Endothelial cell of umbilical vein (primary cell): ENCODE data around the gene TMEM42. TPM values are rescaled to one million over a fixed set of nuclear protein-coding genes. Genes with fewer than 3 reads are reported as not detected.

Experiments used
- BruUV-seq: library from RNA; stranded (reverse); fragments of 400-500 nt; replicated peaks from 2 replicates; lab custom pipeline; 2021; lab: Mats Ljungman, UMichigan
- CTCF ChIA-PET: fragments of 300-600, 350-600 bp; sonication (Branson Sonifier 250); formaldehyde crosslinking; loops from one replicate; lab custom pipeline; 2021; ENCODE audit warnings: antibody characterized with exemption, inconsistent platforms; lab: Charles Lee
- POLR2A ChIA-PET: fragments of 300-600, 350-600 bp; sonication (Branson Sonifier 250); formaldehyde crosslinking; loops from one replicate; lab custom pipeline; 2021; ENCODE audit warnings: antibody characterized with exemption, inconsistent platforms; lab: Charles Lee
- DNase-seq: peaks from one replicate; pipeline ENCODE4 v3.0.0-alpha.2; 2011; ENCODE audit warnings: low read depth, low spot score
- FAIRE-seq: peaks from 2 replicates; lab custom pipeline; 2011; peaks lifted over from hg19 to GRCh38; lab: Jason Lieb, UNC
- H2AFZ ChIP-seq: 2 replicates; pipeline ENCODE4 v1.6.0; 2012; ENCODE audit warnings: low read depth, low read length, control low read depth, inconsistent platforms
- H3K27ac ChIP-seq: 2 replicates; pipeline ENCODE4 v1.5.1; 2011; ENCODE audit warnings: low read depth, mild to moderate bottlenecking, control low read depth, low read length, moderate library complexity; ENCODE audit not compliant: insufficient read depth
- H3K27me3 ChIP-seq, 2 experiments: 2 replicates each; pipeline versions ENCODE4 v1.6.0 to v1.6.1; 2011; ENCODE audit warnings: low read length in 2 of 2, mixed read lengths in 1 of 2; ENCODE audit not compliant: control insufficient read depth in 2 of 2, insufficient read depth in 2 of 2
- H3K36me3 ChIP-seq, 2 experiments: 2 replicates in 1 of 2; 3 replicates in 1 of 2; pipeline ENCODE4 v1.5.1; 2011; ENCODE audit warnings: low read length in 2 of 2, mild to moderate bottlenecking in 1 of 2, moderate library complexity in 1 of 2; ENCODE audit not compliant: control insufficient read depth in 2 of 2, insufficient read depth in 2 of 2; ENCODE audit errors: extremely low read depth in 1 of 2
- H3K4me1 ChIP-seq: 3 replicates; pipeline ENCODE4 v1.5.1; 2011; ENCODE audit warnings: mild to moderate bottlenecking, low read length; ENCODE audit not compliant: control insufficient read depth, insufficient read depth; ENCODE audit errors: extremely low read depth
- H3K4me2 ChIP-seq: 2 replicates; pipeline ENCODE4 v1.6.1; 2011; ENCODE audit warnings: low read length, control low read depth, mixed read lengths; ENCODE audit not compliant: insufficient read depth
- H3K4me3 ChIP-seq, 3 experiments: fragments of 200-600 bp in 1 of 3; sonication (generic), shearing (Covaris generic) in 1 of 3; replicated peaks in 1 of 3; 2 replicates each; pipeline ENCODE4 v1.5.1; 2011 to 2016; ENCODE audit warnings: control low read depth in 3 of 3, low read length in 3 of 3, mild to moderate bottlenecking in 2 of 3, inconsistent platforms in 1 of 3, low read depth in 1 of 3, moderate library complexity in 1 of 3; ENCODE audit not compliant: insufficient read depth in 1 of 3
- H3K79me2 ChIP-seq: 2 replicates; pipeline ENCODE4 v1.6.0; 2012; ENCODE audit warnings: low read length, inconsistent platforms; ENCODE audit not compliant: control insufficient read depth, insufficient read depth
- H3K9ac ChIP-seq: replicated peaks from 2 replicates; pipeline ENCODE3; 2011; ENCODE audit warnings: low read length, control low read depth; ENCODE audit not compliant: insufficient read depth; ENCODE audit errors: extremely low read depth
- H3K9me1 ChIP-seq: replicated peaks from 3 replicates; pipeline ENCODE4 v1.6.0; 2011; ENCODE audit warnings: mild to moderate bottlenecking, low read length; ENCODE audit not compliant: control insufficient read depth, insufficient read depth; ENCODE audit errors: extremely low read depth
- H3K9me3 ChIP-seq: replicated peaks from 2 replicates; pipeline ENCODE4 v1.5.1; 2012; ENCODE audit warnings: low read length, inconsistent platforms; ENCODE audit not compliant: control insufficient read depth, insufficient read depth
- H4K20me1 ChIP-seq: replicated peaks from 2 replicates; pipeline ENCODE3; 2011; ENCODE audit warnings: mild to moderate bottlenecking, low read length; ENCODE audit not compliant: control insufficient read depth, insufficient read depth; ENCODE audit errors: extremely low read depth
- EZH2 ChIP-seq: IDR thresholded peaks from 2 replicates; pipeline ENCODE4 v1.6.1; 2012; ENCODE audit warnings: borderline replicate concordance, low read depth, mild to moderate bottlenecking, moderate library complexity, low read length, inconsistent platforms; ENCODE audit not compliant: severe bottlenecking
- FOS ChIP-seq: IDR thresholded peaks from 2 replicates; pipeline ENCODE4 v1.6.1; 2011; ENCODE audit warnings: mild to moderate bottlenecking, low read length, moderate library complexity, borderline replicate concordance; ENCODE audit not compliant: insufficient read depth
- GATA2 ChIP-seq: IDR thresholded peaks from 2 replicates; pipeline ENCODE4 v1.7.0; 2011; ENCODE audit warnings: low read depth, mild to moderate bottlenecking, moderate library complexity, mixed read lengths, low read length; ENCODE audit not compliant: insufficient read length, insufficient read depth
- JUN ChIP-seq: IDR thresholded peaks from 2 replicates; pipeline ENCODE4 v1.6.1; 2011; ENCODE audit warnings: borderline replicate concordance, low read depth; ENCODE audit not compliant: insufficient read length, insufficient read depth
- MYC ChIP-seq: IDR thresholded peaks from one replicate; pipeline ENCODE4 v1.6.1; 2011; ENCODE audit warnings: mild to moderate bottlenecking, low read depth, low read length
- POLR2A ChIP-seq: IDR thresholded peaks from 2 replicates; pipeline ENCODE4 v1.6.1; 2012; ENCODE audit warnings: low read depth, mild to moderate bottlenecking, control low read depth, low read length
- POLR2AphosphoS5 ChIP-seq: IDR thresholded peaks from 2 replicates; pipeline ENCODE4 v1.6.1; 2012; ENCODE audit warnings: low read depth, mild to moderate bottlenecking, control low read depth, low read length, moderate library complexity; ENCODE audit not compliant: insufficient read depth
- dilution Hi-C: fragments of 300-500 bp; cut with MboI; formaldehyde crosslinking; loops from one replicate; pipeline ENCODE4 v1.15.0; 2019; ENCODE audit warnings: low sequenced_read_pairs; ENCODE audit not compliant: extremely low pct_ligation_motif_present
- intact Hi-C: fragments of 100-400 bp; cut with micrococcal nuclease; formaldehyde crosslinking; loops from one replicate; pipeline ENCODE4 v1.10.0; 2022
- polyA plus RNA-seq, 4 experiments: library from polyadenylated mRNA; depleted of rRNA in 3 of 4; stranded (reverse) in 3 of 4; unstranded in 1 of 4; fragments of >200 nt; gene quantifications; 2 replicates each; pipeline versions ENCODE4 v1.2.1 to v1.2.3, GENCODE V29; 2011 to 2012; ENCODE audit warnings: missing spikeins in 1 of 4
- total RNA-seq: library from RNA; stranded (reverse); gene quantifications from 2 replicates; pipeline ENCODE4 v1.2.3, GENCODE V29; 2021
- TF ChIP-seq, protein P1 (sequence below), 2 donors: IDR thresholded peaks; 1 replicate in 1 of 2; 2 replicates in 1 of 2; pipeline ENCODE4 v1.5.1; 2011; ENCODE audit warnings: low read length in 2 of 2, mild to moderate bottlenecking in 2 of 2, moderate library complexity in 2 of 2, control low read depth in 1 of 2, inconsistent platforms in 1 of 2, low read depth in 1 of 2; ENCODE audit not compliant: insufficient read depth in 1 of 2; ENCODE audit errors: extremely low read depth in 1 of 2
- TF ChIP-seq, protein P2 (sequence below): IDR thresholded peaks from 2 replicates; pipeline ENCODE4 v1.6.1; 2011; ENCODE audit not compliant: insufficient read depth, insufficient read length

The TMEM42 gene
- total and polyA plus RNA-seq, 2 donors (not counting 3 experiments of a cell fraction or from before 2014, with no cell fraction given): 10.6 to 46.4 TPM

DNA sequence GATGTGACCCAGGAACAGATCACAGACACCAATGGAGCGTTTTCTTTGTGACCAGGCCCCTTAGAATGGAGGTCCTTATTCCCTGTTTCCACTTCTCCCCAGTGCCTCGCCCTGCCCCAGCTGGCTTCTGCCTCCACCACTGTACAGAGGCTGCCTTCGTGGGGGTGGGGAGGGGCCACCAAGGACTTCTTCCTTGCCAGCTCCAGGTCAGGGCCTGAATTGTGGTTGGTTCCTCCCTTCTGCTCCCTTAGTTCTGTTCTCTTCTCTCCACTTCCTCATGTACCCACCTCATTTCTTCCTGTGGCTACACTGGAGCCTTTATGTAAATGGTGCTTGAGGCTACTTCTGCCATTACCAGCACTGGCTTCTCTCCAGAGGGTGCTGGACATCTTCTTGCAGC lies 29.1 kb downstream of the TMEM42 start:
- H4K20me1 ChIP-seq: no peaks in the 10 kb centered on the region
- H3K27me3 ChIP-seq: no peaks in the 10 kb centered on the region
- no peak for FAIRE-seq
- H3K36me3 ChIP-seq: no peaks in the 10 kb centered on the region
- no peaks in the 10 kb centered on the region for H3K9me3 ChIP-seq
- H3K79me2 ChIP-seq: no peaks in the 10 kb centered on the region
- H3K4me1 ChIP-seq: peaks cover 12% of the 10 kb centered on the region
- H3K27ac ChIP-seq: no peak overlapping the region
- no peaks in the 10 kb centered on the region for H3K9me1 ChIP-seq
- dilution Hi-C loops (no loop called here), intact Hi-C loops (no loop called here)
- ChIA-PET POLR2A (no interaction called here), CTCF (interaction anchor here (1.5 kb wide), 1 partner anchor 23 kb away, joined by 8 read pairs; no protein-coding TSS in a partner anchor)
- no peak for DNase-seq
- no peak overlapping the region for H2AFZ ChIP-seq
- no peak overlapping the region for H3K9ac ChIP-seq
- TF ChIP-seq, protein P1, sequence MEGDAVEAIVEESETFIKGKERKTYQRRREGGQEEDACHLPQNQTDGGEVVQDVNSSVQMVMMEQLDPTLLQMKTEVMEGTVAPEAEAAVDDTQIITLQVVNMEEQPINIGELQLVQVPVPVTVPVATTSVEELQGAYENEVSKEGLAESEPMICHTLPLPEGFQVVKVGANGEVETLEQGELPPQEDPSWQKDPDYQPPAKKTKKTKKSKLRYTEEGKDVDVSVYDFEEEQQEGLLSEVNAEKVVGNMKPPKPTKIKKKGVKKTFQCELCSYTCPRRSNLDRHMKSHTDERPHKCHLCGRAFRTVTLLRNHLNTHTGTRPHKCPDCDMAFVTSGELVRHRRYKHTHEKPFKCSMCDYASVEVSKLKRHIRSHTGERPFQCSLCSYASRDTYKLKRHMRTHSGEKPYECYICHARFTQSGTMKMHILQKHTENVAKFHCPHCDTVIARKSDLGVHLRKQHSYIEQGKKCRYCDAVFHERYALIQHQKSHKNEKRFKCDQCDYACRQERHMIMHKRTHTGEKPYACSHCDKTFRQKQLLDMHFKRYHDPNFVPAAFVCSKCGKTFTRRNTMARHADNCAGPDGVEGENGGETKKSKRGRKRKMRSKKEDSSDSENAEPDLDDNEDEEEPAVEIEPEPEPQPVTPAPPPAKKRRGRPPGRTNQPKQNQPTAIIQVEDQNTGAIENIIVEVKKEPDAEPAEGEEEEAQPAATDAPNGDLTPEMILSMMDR (IDR thresholded peaks at IDR 0.05; ENCODE audit: extremely low read depth in 1 of 2, insufficient read depth in 1 of 2, low read depth in 1 of 2, low read length in 2 of 2): no peak
- TF ChIP-seq GATA2: no peak
- no peak for TF ChIP-seq JUN
- TF ChIP-seq, protein P2, sequence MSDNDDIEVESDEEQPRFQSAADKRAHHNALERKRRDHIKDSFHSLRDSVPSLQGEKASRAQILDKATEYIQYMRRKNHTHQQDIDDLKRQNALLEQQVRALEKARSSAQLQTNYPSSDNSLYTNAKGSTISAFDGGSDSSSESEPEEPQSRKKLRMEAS: no peak
- TF ChIP-seq MYC: no peak
- TF ChIP-seq POLR2AphosphoS5: no peak
- no peak for TF ChIP-seq FOS
- no peak for TF ChIP-seq EZH2
- no peak for TF ChIP-seq POLR2A
- no TSS peak for BruUV-seq
- no peak overlapping the region for H3K4me2 ChIP-seq
- H3K4me3 ChIP-seq: no peak overlapping the region
